Activated CD4-positive, alpha-beta memory T cell treated with anti-CD3 and anti-CD28 coated beads, Interleukin-2, amount 10 ng/mL, durations not matched to agents 7 days and 5 days (primary cell): ENCODE data around the gene KSR2. TPM values are rescaled to one million over a fixed set of nuclear protein-coding genes. Genes with fewer than 3 reads are reported as not detected.

Source experiments
- CTCF ChIA-PET: fragments of 350-600 bp; sonication (Branson Sonifier 250); formaldehyde crosslinking; loops from one replicate; lab custom pipeline; 2021; ENCODE audit warnings: antibody characterized with exemption, inconsistent platforms; lab: Charles Lee
- POLR2A ChIA-PET: fragments of 350-600 bp; sonication (Branson Sonifier 250); formaldehyde crosslinking; loops from one replicate; lab custom pipeline; 2021; ENCODE audit warnings: antibody characterized with exemption; lab: Charles Lee
- DNase-seq: peaks from one replicate; pipeline ENCODE4 v3.0.0-alpha.2; 2020
- H3K27ac Mint-ChIP-seq: one replicate; pipeline ENCODE4 v1.8.0; 2021; ENCODE audit warnings: mild to moderate bottlenecking, mixed read lengths
- H3K27me3 Mint-ChIP-seq: one replicate; pipeline ENCODE4 v1.8.0; 2021; ENCODE audit warnings: mixed read lengths
- H3K36me3 Mint-ChIP-seq: one replicate; pipeline ENCODE4 v1.8.0; 2021; ENCODE audit warnings: low read depth, mixed read lengths
- H3K4me1 Mint-ChIP-seq: one replicate; pipeline ENCODE4 v1.8.0; 2021; ENCODE audit warnings: mixed read lengths
- H3K4me3 Mint-ChIP-seq: one replicate; pipeline ENCODE4 v1.8.0; 2021; ENCODE audit warnings: mild to moderate bottlenecking, mixed read lengths
- H3K9me3 Mint-ChIP-seq: one replicate; pipeline ENCODE4 v1.8.0; 2021; ENCODE audit warnings: mixed read lengths
- total RNA-seq, 2 experiments: library from RNA; stranded (reverse); gene quantifications; one replicate each; pipeline ENCODE4 v1.2.3, GENCODE V29; 2021

KSR2 gene
- total RNA-seq, 2 experiments from 2014 or later, result not detected

DNA sequence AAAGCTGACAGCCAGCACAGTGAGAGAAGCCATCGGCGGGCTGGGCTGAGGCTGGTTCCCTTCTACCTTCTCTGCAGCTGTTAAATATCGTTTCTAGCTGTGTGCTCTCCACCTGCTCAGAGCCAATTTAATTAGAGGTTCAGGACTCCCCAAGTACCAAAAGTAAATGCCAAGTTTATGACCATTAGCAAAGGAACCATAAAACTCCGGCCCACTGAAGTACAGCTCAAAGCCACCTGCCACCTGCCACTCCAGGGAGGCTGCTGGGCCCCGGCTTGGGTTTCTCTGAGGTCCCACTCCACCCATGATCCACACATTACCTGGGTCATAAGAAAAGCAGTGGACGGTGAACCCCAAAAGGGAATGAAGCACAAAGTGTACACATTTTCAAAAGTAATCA is 272.8 kb downstream of the KSR2 start:
- H3K36me3 Mint-ChIP-seq, result no peaks in the 10 kb centered on the region
- CTCF ChIA-PET, result no interaction called here
- peaks cover 16% of the 10 kb centered on the region for H3K9me3 Mint-ChIP-seq
- H3K4me1 Mint-ChIP-seq, result no peaks in the 10 kb centered on the region
- no peak for DNase-seq
- POLR2A ChIA-PET, result no interaction called here
- no peak overlapping the region for H3K27ac Mint-ChIP-seq
- H3K4me3 Mint-ChIP-seq, result no peak overlapping the region
- no peaks in the 10 kb centered on the region for H3K27me3 Mint-ChIP-seq

DNA sequence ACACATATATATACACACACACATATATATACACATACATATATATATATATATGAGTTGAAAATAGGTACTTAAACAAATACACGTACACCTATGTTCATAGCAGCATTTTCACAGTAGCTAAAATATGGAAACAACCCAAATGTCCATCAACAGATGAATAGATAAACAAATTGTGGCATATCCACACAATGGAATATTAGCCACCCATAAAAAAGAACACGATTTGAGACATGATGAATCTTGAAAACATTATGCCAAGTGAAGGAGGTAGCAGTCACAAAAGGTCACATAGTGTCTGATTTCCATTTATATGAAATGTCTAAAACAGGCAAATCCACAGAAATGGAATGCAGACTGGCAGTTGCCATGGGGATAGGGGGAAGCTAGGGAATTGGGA is 276.3 kb downstream of the KSR2 start:
- Mint-ChIP-seq H3K36me3 (no peaks in the 10 kb centered on the region), H3K4me3 (no peak overlapping the region), H3K27me3 (no peaks in the 10 kb centered on the region), H3K9me3 (peaks cover 16% of the 10 kb centered on the region), H3K4me1 (no peaks in the 10 kb centered on the region), H3K27ac (no peak overlapping the region)
- CTCF ChIA-PET, result no interaction called here
- no peak for DNase-seq
- POLR2A ChIA-PET, result no interaction called here

DNA sequence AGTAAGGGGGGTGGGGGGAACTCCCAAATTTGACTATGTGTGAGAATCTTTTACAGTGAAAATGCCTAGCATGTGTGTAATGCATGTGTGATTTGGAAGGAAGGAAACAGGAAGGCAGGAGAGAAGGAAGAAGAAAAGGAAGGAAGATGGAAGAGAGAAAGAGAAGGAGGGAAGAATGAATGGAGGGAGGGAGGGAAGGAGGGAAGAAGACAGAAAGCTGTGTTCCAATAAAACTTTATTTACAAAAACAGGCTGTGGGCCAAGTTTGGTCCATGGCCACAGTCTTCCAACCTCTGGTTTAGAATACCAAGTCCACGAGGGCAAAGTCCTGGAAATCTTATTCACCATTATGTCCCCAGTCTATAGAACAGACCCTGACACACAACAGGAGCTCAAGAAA is 278.9 kb downstream of the KSR2 start:
- CTCF ChIA-PET, result no interaction called here
- Mint-ChIP-seq H3K9me3 (peaks cover 16% of the 10 kb centered on the region), H3K4me1 (no peaks in the 10 kb centered on the region), H3K27me3 (no peaks in the 10 kb centered on the region), H3K4me3 (no peak overlapping the region), H3K36me3 (no peaks in the 10 kb centered on the region), H3K27ac (no peak overlapping the region)
- POLR2A ChIA-PET, result no interaction called here
- DNase-seq, result no peak

- H3K4me3 Mint-ChIP-seq, result no peak overlapping the region
- H3K4me1 Mint-ChIP-seq, result no peaks in the 10 kb centered on the region
- H3K36me3 Mint-ChIP-seq, result no peaks in the 10 kb centered on the region
- ChIA-PET CTCF (no interaction called here), POLR2A (no interaction called here)
- no peak for DNase-seq
- peaks cover 13% of the 10 kb centered on the region for H3K9me3 Mint-ChIP-seq
- no peak overlapping the region for H3K27ac Mint-ChIP-seq
- no peaks in the 10 kb centered on the region for H3K27me3 Mint-ChIP-seq
These were observed 280.3 kb downstream of the KSR2 start for GRCh38 chr12:117688446-117688845.

GRCh38 chr12:117686911-117687377 is 281.8 kb downstream of the KSR2 start:
- H3K27me3 Mint-ChIP-seq, result no peaks in the 10 kb centered on the region
- ChIA-PET POLR2A (no interaction called here), CTCF (no interaction called here)
- H3K4me3 Mint-ChIP-seq, result no peak overlapping the region
- no peaks in the 10 kb centered on the region for H3K36me3 Mint-ChIP-seq
- no peak overlapping the region for H3K27ac Mint-ChIP-seq
- no peaks in the 10 kb centered on the region for H3K4me1 Mint-ChIP-seq
- no peak for DNase-seq
- H3K9me3 Mint-ChIP-seq, result peaks cover 8% of the 10 kb centered on the region

- Mint-ChIP-seq H3K9me3 (peaks cover 2% of the 10 kb centered on the region), H3K27ac (no peak overlapping the region), H3K36me3 (no peaks in the 10 kb centered on the region), H3K4me3 (no peak overlapping the region), H3K27me3 (no peaks in the 10 kb centered on the region), H3K4me1 (no peaks in the 10 kb centered on the region)
- POLR2A ChIA-PET, result no interaction called here
- CTCF ChIA-PET, result no interaction called here
- no peak for DNase-seq
These were observed 282.6 kb downstream of the KSR2 start for GRCh38 chr12:117686210-117686609.

- CTCF ChIA-PET, result no interaction called here
- Mint-ChIP-seq H3K9me3 (peaks cover 2% of the 10 kb centered on the region), H3K36me3 (no peaks in the 10 kb centered on the region), H3K4me1 (no peaks in the 10 kb centered on the region), H3K27me3 (no peaks in the 10 kb centered on the region), H3K4me3 (no peak overlapping the region), H3K27ac (no peak overlapping the region)
- no peak for DNase-seq
- POLR2A ChIA-PET, result no interaction called here
These were observed 283.5 kb downstream of the KSR2 start for GRCh38 chr12:117685110-117685926.

GRCh38 chr12:117684471-117684870 is 284.3 kb downstream of the KSR2 start:
- no peak overlapping the region for H3K27ac Mint-ChIP-seq
- H3K4me3 Mint-ChIP-seq, result no peak overlapping the region
- H3K4me1 Mint-ChIP-seq, result no peaks in the 10 kb centered on the region
- no peaks in the 10 kb centered on the region for H3K27me3 Mint-ChIP-seq
- H3K9me3 Mint-ChIP-seq, result peaks cover 2% of the 10 kb centered on the region
- CTCF ChIA-PET, result no interaction called here
- H3K36me3 Mint-ChIP-seq, result no peaks in the 10 kb centered on the region
- DNase-seq, result no peak
- POLR2A ChIA-PET, result no interaction called here

DNA sequence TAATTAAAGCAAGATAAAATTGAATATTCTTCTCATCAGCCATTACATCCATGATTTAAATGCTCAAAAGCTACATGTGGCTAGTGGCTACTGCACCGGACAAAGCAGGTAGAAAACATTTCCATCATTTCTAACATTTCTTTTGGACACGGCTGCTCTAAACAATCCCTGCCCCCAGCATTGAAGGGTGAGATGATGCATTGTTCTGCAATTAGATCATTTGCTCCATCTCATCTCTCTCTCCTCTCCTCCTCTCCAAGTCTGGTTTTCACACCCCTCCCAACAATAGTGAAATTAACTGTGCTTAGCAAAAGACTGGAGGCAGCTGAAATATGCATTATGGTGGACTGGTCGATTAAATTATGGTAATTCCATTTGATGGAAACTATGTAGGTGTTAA is 288.5 kb downstream of the KSR2 start:
- POLR2A ChIA-PET, result no interaction called here
- H3K27ac Mint-ChIP-seq, result no peak overlapping the region
- no peaks in the 10 kb centered on the region for H3K27me3 Mint-ChIP-seq
- H3K9me3 Mint-ChIP-seq, result peaks cover 2% of the 10 kb centered on the region
- CTCF ChIA-PET, result no interaction called here
- no peak overlapping the region for H3K4me3 Mint-ChIP-seq
- DNase-seq, result no peak
- H3K4me1 Mint-ChIP-seq, result no peaks in the 10 kb centered on the region
- no peaks in the 10 kb centered on the region for H3K36me3 Mint-ChIP-seq

DNA sequence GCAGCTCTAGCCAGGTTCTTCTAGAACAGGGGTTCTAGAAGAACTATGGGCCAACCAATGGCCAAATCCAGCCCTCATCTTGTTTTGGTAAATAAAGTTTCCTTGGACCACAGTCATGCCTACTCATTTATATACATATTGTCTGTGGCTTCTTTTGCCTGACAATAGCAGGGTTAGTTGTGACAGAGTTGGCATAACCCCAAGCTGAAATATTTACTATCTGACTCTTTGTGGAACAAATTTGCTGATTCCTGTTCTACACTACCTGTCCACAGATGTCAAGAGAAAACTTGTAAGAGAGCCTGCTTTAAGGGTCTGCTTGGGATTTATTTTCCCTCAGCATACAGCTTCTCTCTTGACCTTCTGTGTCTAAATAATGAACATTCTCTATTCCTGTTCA is 289.0 kb downstream of the KSR2 start:
- no peaks in the 10 kb centered on the region for H3K4me1 Mint-ChIP-seq
- no peak overlapping the region for H3K4me3 Mint-ChIP-seq
- H3K36me3 Mint-ChIP-seq, result no peaks in the 10 kb centered on the region
- DNase-seq, result no peak
- ChIA-PET CTCF (no interaction called here), POLR2A (no interaction called here)
- no peaks in the 10 kb centered on the region for H3K27me3 Mint-ChIP-seq
- H3K9me3 Mint-ChIP-seq, result peaks cover 2% of the 10 kb centered on the region
- H3K27ac Mint-ChIP-seq, result no peak overlapping the region

DNA sequence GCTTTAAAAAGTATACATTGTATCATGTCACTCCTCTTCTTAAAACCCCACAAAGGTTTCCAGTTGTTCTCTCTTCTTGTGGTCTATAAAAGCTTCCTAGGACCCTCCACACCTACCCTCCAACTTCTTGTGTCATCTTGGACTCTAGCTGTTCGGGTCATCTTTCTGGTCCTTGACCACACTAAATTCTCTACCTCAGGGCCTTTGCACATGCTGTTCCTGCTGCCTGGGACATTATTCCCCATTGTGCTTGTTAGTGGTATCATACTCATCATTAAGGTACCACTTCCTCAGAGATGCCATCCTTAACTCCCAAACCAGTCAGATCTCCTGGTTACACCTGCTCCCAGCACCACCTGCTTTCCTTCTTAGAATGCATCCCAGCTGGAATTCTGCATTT is 294.0 kb downstream of the KSR2 start:
- H3K36me3 Mint-ChIP-seq, result no peaks in the 10 kb centered on the region
- no peak overlapping the region for H3K27ac Mint-ChIP-seq
- H3K4me1 Mint-ChIP-seq, result no peaks in the 10 kb centered on the region
- no peak overlapping the region for H3K4me3 Mint-ChIP-seq
- DNase-seq, result no peak
- POLR2A ChIA-PET, result no interaction called here
- CTCF ChIA-PET, result no interaction called here
- no peaks in the 10 kb centered on the region for H3K9me3 Mint-ChIP-seq
- no peaks in the 10 kb centered on the region for H3K27me3 Mint-ChIP-seq

DNA sequence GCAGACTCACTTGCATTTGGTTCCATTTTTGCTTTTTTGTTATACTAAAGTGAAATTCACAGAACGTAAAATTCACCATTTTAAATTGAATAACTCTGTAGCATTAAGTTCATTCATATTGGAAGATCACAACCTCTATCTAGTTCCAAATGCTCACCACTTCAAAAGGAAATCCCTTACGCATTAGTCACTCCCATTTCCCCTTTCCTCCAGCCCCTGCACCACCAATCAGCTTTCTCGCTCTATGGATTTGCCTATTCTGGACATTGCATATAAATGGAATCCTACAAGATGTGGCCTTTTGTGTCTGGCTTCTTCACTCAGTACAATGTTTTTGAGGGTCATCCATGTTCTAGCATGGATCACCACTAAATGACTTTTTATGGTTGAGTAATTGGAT is 294.5 kb downstream of the KSR2 start:
- no peaks in the 10 kb centered on the region for H3K36me3 Mint-ChIP-seq
- POLR2A ChIA-PET, result no interaction called here

DNA sequence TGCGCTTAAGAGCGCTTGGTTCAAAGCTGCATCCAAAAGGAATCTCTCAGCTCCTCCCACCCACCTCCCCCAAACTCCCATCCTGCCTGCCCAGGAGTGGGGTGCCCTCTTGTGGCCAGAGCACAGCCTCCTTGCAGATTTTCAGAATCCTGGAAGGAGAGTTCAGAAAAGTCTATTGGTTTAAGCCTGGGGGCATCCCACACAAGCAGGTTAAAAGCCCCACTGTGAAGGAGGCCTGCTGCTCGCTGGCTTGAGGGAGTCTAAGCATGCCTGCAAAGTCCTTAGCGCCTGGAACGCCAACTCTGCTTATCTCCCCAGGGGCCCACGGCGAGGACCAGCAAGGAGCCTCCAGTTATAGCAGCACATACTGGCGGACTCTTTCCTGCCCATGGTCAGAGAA is 297.1 kb downstream of the KSR2 start:
- CTCF ChIA-PET, result no interaction called here
- no peak for DNase-seq

More for the DNA sequence above, 294.5 kb downstream of the KSR2 start:
- CTCF ChIA-PET, result no interaction called here
- Mint-ChIP-seq H3K4me1 (no peaks in the 10 kb centered on the region), H3K4me3 (no peak overlapping the region), H3K27me3 (no peaks in the 10 kb centered on the region), H3K9me3 (no peaks in the 10 kb centered on the region), H3K27ac (no peak overlapping the region)
- no peak for DNase-seq

DNA sequence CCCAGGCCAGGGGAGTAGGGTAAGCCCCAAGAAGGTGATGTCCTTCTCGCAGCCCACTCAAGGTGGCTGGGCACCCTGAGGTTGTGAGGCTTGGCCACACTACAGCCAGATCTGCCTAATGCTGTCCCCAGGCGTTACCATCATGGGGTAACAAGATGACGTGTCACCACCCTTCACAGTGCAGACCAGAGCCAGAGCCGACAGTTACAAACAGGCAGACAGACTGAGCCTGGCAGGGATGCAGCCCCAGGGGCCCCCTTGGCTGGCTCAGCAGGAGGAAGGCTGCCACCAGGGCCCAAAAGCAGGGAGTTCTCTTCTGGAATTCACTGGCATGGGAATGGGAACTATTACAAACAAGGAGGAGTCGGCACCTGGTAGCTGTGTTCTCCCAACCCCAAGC is 304.6 kb downstream of the KSR2 start:
- H3K27me3 Mint-ChIP-seq, result no peaks in the 10 kb centered on the region
- H3K36me3 Mint-ChIP-seq, result no peaks in the 10 kb centered on the region
- POLR2A ChIA-PET, result no interaction called here
- no peaks in the 10 kb centered on the region for H3K4me1 Mint-ChIP-seq
- H3K9me3 Mint-ChIP-seq, result no peaks in the 10 kb centered on the region
- CTCF ChIA-PET, result no interaction called here
- no peak overlapping the region for H3K27ac Mint-ChIP-seq
- no peak overlapping the region for H3K4me3 Mint-ChIP-seq
- DNase-seq, result no peak

More for the DNA sequence above, 297.1 kb downstream of the KSR2 start:
- no peaks in the 10 kb centered on the region for H3K4me1 Mint-ChIP-seq
- no peaks in the 10 kb centered on the region for H3K27me3 Mint-ChIP-seq
- no peaks in the 10 kb centered on the region for H3K9me3 Mint-ChIP-seq
- no peaks in the 10 kb centered on the region for H3K36me3 Mint-ChIP-seq
- H3K4me3 Mint-ChIP-seq, result no peak overlapping the region
- H3K27ac Mint-ChIP-seq, result no peak overlapping the region
- POLR2A ChIA-PET, result no interaction called here
